Spinal cord (tissue), 10 donors: Measurements from ENCODE around the gene MICALL2. TPM values are rescaled to one million over a fixed set of nuclear protein-coding genes. Genes with fewer than 3 reads are reported as not detected.

Experiments used
- DNase-seq, 6 donors: peaks; one replicate each; pipeline versions ENCODE4 v3.0.0 to v3.0.0-alpha.2; 2013 to 2015; ENCODE audit warnings: low spot score in 6 of 6, low read depth in 4 of 6
- H3K27ac ChIP-seq: one replicate; pipeline ENCODE4 v1.5.1; 2013; ENCODE audit warnings: low read depth, low read length, control low read depth
- H3K27me3 ChIP-seq: one replicate; pipeline ENCODE4 v1.6.1; 2013; ENCODE audit warnings: low read length; ENCODE audit not compliant: control insufficient read depth, insufficient read depth
- H3K36me3 ChIP-seq: one replicate; pipeline ENCODE4 v1.6.1; 2013; ENCODE audit warnings: low read length; ENCODE audit not compliant: control insufficient read depth, insufficient read depth
- H3K4me1 ChIP-seq: one replicate; pipeline ENCODE4 v1.6.1; 2013; ENCODE audit warnings: low read length; ENCODE audit not compliant: control insufficient read depth, insufficient read depth
- H3K4me3 ChIP-seq: one replicate; pipeline ENCODE4 v1.5.1; 2013; ENCODE audit warnings: low read depth, low read length, control low read depth
- H3K9me3 ChIP-seq: one replicate; pipeline ENCODE4 v1.6.1; 2013; ENCODE audit warnings: low read length; ENCODE audit not compliant: control insufficient read depth, insufficient read depth
- WGBS: methylation state at CpG from one replicate; pipeline ENCODE4 v1.1.5; 2013; ENCODE audit warnings: missing lambda C conversion rate; ENCODE audit not compliant: insufficient coverage; 5-methylcytosine and 5-hydroxymethylcytosine counted together
- polyA plus RNA-seq, 2 donors: library from polyadenylated mRNA; unstranded; fragments of 120-200 nt; gene quantifications; one replicate each; pipeline ENCODE4 v1.2.1, GENCODE V29; 2013; ENCODE audit not compliant: insufficient read length in 2 of 2
- total RNA-seq, 2 donors: library from RNA; depleted of rRNA in 1 of 2; stranded (reverse); fragments of 120-200 nt in 1 of 2; fragments of >200 nt in 1 of 2; gene quantifications; one replicate each; pipeline versions ENCODE4 v1.2.3 to v1.2.4, GENCODE V29; 2013 to 2014
- donor health status: healthy.

The MICALL2 gene
- total and polyA plus RNA-seq, 4 donors: 13.1 to 34.7 (median 20.6) TPM

- peaks cover 25% of the 10 kb centered on the region for H3K4me1 ChIP-seq
- peaks cover 19% of the 10 kb centered on the region for H3K27me3 ChIP-seq
- WGBS: 59% methylated on average over 21 of the region's 22 CpGs
These were observed 27.5 kb downstream of the MICALL2 start for GRCh38 chr7:1431634-1432380.

DNA sequence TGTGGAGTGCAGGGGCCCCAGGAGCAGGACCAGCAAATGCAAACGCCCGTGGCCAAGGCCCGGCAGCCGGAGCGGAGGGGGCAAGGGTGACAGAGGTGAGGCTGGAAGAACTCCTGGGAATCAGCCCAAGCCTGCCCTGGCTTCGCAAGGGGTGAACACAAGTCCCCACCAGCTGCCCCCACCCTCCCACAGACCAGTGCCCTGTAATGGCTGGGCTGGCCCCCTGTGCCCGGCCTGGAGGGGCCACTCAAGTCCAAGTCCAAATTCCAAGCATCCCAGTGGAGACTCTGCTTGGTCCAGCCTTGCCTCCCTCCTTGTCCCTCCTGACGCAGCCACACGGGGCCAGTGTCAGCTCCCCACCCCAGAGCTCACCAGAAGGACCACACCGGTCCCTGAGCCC, 28.0 kb downstream of the MICALL2 start:
- no peak for DNase-seq
- Histone ChIP-seq H3K4me1 (peaks cover 25% of the 10 kb centered on the region), H3K4me3 (no peak overlapping the region), H3K9me3 (no peaks in the 10 kb centered on the region), H3K27ac (no peak overlapping the region), H3K36me3 (peaks cover 24% of the 10 kb centered on the region), H3K27me3 (peaks cover 19% of the 10 kb centered on the region)
- WGBS: 54% methylated on average over 10 of the region's 10 CpGs

More at GRCh38 chr7:1431634-1432380, 27.5 kb downstream of the MICALL2 start:
- Histone ChIP-seq H3K36me3 (peaks cover 28% of the 10 kb centered on the region), H3K4me3 (no peak overlapping the region), H3K27ac (no peak overlapping the region), H3K9me3 (no peaks in the 10 kb centered on the region)
- no peak for DNase-seq

- Histone ChIP-seq H3K36me3 (peaks cover 19% of the 10 kb centered on the region), H3K27me3 (peaks cover 19% of the 10 kb centered on the region), H3K4me1 (peaks cover 25% of the 10 kb centered on the region), H3K27ac (no peak overlapping the region), H3K9me3 (no peaks in the 10 kb centered on the region), H3K4me3 (no peak overlapping the region)
- DNase-seq: no peak
- WGBS: 66% methylated on average over 27 of the region's 32 CpGs
These were observed 29.0 kb downstream of the MICALL2 start for GRCh38 chr7:1430056-1430845.

- WGBS: 54% methylated on average over 12 of the region's 20 CpGs
- peaks cover 8% of the 10 kb centered on the region for H3K36me3 ChIP-seq
- DNase-seq: no peak
- no peak overlapping the region for H3K27ac ChIP-seq
- peaks cover 25% of the 10 kb centered on the region for H3K4me1 ChIP-seq
- no peaks in the 10 kb centered on the region for H3K9me3 ChIP-seq
- no peak overlapping the region for H3K4me3 ChIP-seq
- H3K27me3 ChIP-seq: peaks cover 22% of the 10 kb centered on the region
These were observed 30.2 kb downstream of the MICALL2 start for GRCh38 chr7:1428941-1429501.

- Histone ChIP-seq H3K9me3 (no peaks in the 10 kb centered on the region), H3K27ac (no peak overlapping the region), H3K36me3 (no peaks in the 10 kb centered on the region), H3K4me1 (peaks cover 29% of the 10 kb centered on the region), H3K4me3 (no peak overlapping the region), H3K27me3 (peaks cover 24% of the 10 kb centered on the region)
- 92% methylated on average over 11 of the region's 13 CpGs for WGBS
- DNase-seq: no peak
These were observed 32.1 kb downstream of the MICALL2 start for GRCh38 chr7:1427064-1427657.

- Histone ChIP-seq H3K4me3 (no peak overlapping the region), H3K27ac (no peak overlapping the region), H3K9me3 (no peaks in the 10 kb centered on the region), H3K27me3 (peaks cover 22% of the 10 kb centered on the region), H3K36me3 (no peaks in the 10 kb centered on the region), H3K4me1 (peaks cover 27% of the 10 kb centered on the region)
- WGBS: 96% methylated on average over 11 of the region's 15 CpGs
- no peak for DNase-seq
These were observed 32.8 kb downstream of the MICALL2 start for GRCh38 chr7:1426474-1426873.

DNA sequence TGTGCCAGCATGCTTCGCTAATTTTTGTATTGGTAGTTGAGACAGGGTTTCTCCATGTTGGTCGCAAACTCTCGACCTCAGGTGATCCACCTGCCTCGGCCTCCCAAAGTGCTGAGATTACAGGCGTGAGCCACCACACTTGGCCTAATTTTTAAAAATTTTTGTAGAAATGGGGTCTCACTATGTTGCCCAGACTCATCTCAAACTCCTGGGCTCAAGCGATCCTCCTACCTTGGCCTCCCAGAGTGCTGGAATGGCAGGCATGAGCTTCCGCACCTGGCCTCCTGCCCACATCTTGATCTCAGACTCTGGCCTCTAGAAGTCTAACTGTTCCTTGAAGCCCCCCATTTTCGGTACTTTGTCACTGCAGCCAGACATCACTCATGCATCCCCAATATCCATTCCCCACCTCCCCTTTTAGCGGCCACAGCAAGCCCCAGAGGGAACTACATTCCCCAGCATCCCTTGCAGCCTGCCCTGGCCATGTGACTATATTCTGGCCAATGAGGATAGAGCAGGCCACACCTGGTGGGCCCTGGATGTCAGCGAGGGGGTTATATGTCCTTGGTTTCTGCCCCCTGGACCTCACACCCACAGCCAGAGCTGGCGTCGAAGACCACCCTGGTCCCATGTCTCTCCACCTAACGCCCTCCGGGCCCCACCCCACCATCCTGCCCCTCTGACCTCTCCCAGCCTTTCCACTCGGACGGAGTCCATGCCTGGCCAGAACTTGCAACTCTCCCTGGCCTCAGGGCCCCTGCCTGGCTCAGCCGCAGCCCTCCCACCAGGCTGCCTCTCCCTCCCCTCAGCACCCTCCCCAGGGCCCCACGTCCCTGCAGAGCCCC, 33.8 kb downstream of the MICALL2 start:
- 69% methylated on average over 16 of the region's 18 CpGs for WGBS
- Histone ChIP-seq H3K27ac (no peak overlapping the region), H3K27me3 (peaks cover 20% of the 10 kb centered on the region), H3K36me3 (no peaks in the 10 kb centered on the region), H3K4me3 (no peak overlapping the region), H3K4me1 (peaks cover 27% of the 10 kb centered on the region), H3K9me3 (no peaks in the 10 kb centered on the region)
- peak in 1 of 6 donors; percentile 54 for DNase-seq

DNA sequence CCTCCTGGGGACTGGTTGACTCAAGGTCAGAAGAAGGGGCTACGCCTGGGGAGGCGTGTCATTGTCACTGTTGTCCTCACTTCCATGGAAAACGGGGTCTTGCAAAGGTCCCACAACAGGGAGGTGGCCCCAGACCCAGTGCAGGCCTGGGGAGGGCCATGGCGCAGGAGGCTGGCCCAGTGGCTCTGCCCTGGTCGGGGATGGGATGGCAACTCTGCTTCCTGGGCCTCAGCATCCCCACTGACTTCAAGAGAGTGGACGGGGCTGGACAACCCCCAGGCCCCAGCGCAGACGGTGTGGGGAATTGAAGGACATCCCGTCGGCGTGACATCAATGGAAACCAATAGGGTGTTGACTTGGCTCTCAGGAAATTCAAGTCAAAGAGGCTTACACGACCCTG, 35.2 kb downstream of the MICALL2 start:
- WGBS: 81% methylated on average over 12 of the region's 12 CpGs
- no peak for DNase-seq
- Histone ChIP-seq H3K4me1 (peaks cover 15% of the 10 kb centered on the region), H3K27ac (no peak overlapping the region), H3K4me3 (no peak overlapping the region), H3K27me3 (peaks cover 10% of the 10 kb centered on the region), H3K9me3 (no peaks in the 10 kb centered on the region), H3K36me3 (no peaks in the 10 kb centered on the region)
